ENCODE data around the gene HMG20A.

The HMG20A gene

DNA sequence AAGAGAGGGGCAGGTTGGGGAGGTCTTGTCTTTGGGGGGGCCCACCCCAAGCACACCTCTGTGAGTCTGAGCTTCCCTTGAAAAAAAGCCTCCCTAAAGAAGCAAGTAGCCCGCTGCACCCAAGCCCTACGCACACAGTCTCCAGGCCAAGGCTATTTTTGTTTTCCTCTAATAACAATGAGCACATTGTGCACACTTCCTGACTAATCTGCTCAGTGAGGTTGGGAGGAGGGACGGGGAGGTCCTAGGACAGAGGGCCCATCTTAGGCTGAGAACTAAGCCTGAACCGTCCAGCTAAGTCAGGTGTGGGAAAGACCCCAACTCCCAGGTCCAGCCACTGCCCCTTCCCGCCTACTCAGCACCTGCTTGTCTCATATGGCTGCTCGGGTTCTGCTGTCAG, 87.2 kb downstream of the HMG20A start:
- CTCF ChIA-PET, result interaction anchor here (0.5 to 1.7 kb wide), 2 partner anchors 11 to 422 kb away, joined by 4 read pairs; no protein-coding TSS in a partner anchor
- no peak for DNase-seq (ENCODE audit: extremely low spot score)
- TF ChIP-seq HDGF (IDR thresholded peaks at IDR 0.05; ENCODE audit: borderline replicate concordance), result no peak
- no peak for TF ChIP-seq SUZ12 (IDR thresholded peaks at IDR 0.05)
- no peak for TF ChIP-seq L3MBTL2 (conservative IDR thresholded peaks at IDR 0.05)
- no peak for TF ChIP-seq TARDBP (IDR thresholded peaks at IDR 0.05)
- TF ChIP-seq ELF4 (IDR thresholded peaks at IDR 0.05), result no peak
- POLR2A ChIA-PET, result interaction anchor here (0.7 to 0.8 kb wide), 2 partner anchors 36 to 87 kb away, joined by 3 to 4 read pairs; partner anchors contain the start of gene HMG20A

DNA sequence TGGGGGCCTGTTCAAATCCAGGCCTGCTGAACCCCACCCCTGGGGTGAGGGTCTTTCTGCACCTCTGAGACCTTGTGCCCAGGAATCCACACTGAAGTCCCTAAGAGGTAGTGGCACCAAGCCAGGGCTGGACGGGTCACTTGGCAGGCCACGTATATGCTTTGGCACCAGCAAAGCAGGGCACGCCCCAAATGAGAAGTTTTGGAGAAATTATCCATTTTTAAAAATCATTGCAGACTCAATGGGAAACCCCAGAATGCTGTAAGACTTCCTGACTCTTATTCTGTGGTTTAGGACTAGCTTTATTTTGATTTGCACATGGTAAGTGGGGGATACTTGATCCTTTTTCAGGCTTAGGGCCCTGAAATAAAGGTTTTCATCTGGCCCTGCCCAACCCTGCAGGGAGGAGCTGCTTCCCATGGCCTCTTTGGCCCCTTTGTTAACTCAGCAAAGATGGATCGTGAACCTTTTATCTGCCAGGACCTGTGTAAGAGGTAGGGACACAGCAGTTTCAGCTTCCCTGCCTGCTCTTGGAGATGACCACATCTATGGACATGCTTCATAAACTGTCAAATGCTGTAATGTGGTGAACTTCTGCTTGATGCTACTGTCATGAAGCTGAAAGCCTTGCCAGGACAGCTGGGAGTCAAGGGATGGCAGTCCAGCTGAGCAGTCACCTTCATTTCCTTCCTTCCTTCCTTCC, 88.0 kb downstream of the HMG20A start:
- CTCF ChIA-PET, result interaction anchor here (1.1 to 1.7 kb wide), 2 partner anchors 11 to 12 kb away, joined by 3 to 4 read pairs; no protein-coding TSS in a partner anchor
- POLR2A ChIA-PET, result interaction anchor here (0.7 kb wide), 1 partner anchor 35 kb away, joined by 4 read pairs; no protein-coding TSS in a partner anchor
- DNase-seq (ENCODE audit: extremely low spot score), result no peak
- no peak for TF ChIP-seq SUZ12 (IDR thresholded peaks at IDR 0.05)
- TF ChIP-seq ARNT (IDR thresholded peaks at IDR 0.05), result no peak
- TF ChIP-seq FOXK2 (IDR thresholded peaks at IDR 0.05), result no peak
- TF ChIP-seq NFRKB (IDR thresholded peaks at IDR 0.05), result no peak

DNA sequence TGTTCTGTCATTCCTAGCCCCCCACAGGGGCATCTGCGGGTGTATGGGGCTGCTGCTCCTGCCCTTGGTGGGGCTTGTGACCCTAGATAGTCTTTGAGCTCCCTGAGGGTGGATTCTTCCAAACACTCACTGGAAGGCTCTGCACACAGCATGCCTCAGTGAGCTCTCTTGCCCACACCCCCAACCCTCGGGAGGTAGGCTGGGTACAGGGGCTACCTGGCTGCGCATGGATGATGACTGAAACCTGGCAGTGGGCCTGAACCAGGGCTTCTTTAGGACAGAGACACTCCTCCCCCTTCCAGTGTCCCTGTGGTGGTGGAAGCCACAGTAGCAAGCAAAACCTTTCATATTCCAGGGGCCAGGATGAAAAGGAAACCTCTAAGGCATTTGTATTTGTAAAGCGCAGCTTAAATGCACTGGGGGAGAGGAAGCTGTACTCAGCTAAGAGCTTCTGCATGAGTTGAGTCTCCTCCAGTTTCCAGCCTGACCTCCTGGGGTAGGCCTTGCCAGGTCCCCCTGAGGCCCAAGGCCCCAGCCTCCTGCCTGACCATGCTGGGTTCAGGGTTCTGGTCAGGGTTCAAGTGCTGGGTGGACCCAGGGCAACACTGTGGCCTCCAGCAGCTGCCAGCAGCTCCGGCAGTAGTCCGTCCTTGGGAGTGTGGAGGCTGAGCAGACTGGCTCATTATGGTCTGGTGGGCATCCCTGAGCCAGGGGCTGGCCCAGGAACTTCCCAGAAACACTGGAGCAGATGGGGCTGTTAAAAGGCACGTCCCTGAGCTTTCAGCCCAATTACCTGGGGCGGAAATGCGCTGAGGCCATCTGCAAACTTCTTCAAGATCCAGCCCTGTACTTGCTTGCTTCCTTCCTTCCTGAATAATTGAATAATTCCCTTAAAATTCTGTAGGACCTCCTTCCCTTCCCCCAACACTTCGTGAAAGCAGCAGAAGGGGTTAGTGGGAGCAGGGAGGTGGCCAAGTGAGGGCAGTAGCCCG, 89.7 kb downstream of the HMG20A start:
- TF ChIP-seq BHLHE40 (IDR thresholded peaks at IDR 0.05; ENCODE audit: borderline replicate concordance) (no peak), TARDBP (IDR thresholded peaks at IDR 0.05) (no peak), FOXM1 (IDR thresholded peaks at IDR 0.05; ENCODE audit: borderline replicate concordance) (no peak), L3MBTL2 (conservative IDR thresholded peaks at IDR 0.05) (no peak), SP1 (IDR thresholded peaks at IDR 0.05) (no peak), ARNT (IDR thresholded peaks at IDR 0.05) (no peak), SUZ12 (IDR thresholded peaks at IDR 0.05) (no peak), FOXA1 (IDR thresholded peaks at IDR 0.05) (no peak), ZNF384 (IDR thresholded peaks at IDR 0.05) (no peak), CTBP1 (IDR thresholded peaks at IDR 0.05; ENCODE audit: borderline replicate concordance) (no peak)
- ChIA-PET CTCF (interaction anchor here (1.1 kb wide), 2 partner anchors 12 to 536 kb away, joined by 3 read pairs; no protein-coding TSS in a partner anchor), POLR2A (no interaction called here)
- no peak for DNase-seq (ENCODE audit: extremely low spot score)

DNA sequence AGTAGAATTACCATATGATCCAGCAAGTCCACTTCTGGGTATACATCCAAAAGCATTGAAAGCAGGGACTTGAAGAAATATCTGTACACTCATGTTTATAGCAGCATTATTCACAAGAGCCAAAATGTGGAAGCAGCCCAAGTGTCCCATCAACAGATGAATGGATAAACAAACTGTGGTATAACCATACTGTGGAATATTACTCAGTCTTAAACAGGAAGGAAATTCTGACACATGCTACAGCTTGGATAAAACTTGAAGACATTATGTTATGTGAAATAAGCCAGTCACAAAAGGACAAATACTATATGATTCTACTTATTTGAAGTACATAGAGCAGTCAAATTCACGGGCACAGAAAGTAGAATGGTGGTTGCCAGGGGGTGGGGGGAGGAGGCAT, 91.2 kb downstream of the HMG20A start:
- no peak for DNase-seq (ENCODE audit: extremely low spot score)
- POLR2A ChIA-PET, result no interaction called here
- TF ChIP-seq, protein P1, sequence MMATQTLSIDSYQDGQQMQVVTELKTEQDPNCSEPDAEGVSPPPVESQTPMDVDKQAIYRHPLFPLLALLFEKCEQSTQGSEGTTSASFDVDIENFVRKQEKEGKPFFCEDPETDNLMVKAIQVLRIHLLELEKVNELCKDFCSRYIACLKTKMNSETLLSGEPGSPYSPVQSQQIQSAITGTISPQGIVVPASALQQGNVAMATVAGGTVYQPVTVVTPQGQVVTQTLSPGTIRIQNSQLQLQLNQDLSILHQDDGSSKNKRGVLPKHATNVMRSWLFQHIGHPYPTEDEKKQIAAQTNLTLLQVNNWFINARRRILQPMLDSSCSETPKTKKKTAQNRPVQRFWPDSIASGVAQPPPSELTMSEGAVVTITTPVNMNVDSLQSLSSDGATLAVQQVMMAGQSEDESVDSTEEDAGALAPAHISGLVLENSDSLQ (IDR thresholded peaks at IDR 0.05), result no peak
- no peak for TF ChIP-seq LEF1 (IDR thresholded peaks at IDR 0.05; ENCODE audit: borderline replicate concordance)
- TF ChIP-seq SUZ12 (IDR thresholded peaks at IDR 0.05), result no peak
- TF ChIP-seq HDGF (IDR thresholded peaks at IDR 0.05; ENCODE audit: borderline replicate concordance), result no peak
- TF ChIP-seq FOXM1 (IDR thresholded peaks at IDR 0.05; ENCODE audit: borderline replicate concordance), result no peak
- TF ChIP-seq ELF4 (IDR thresholded peaks at IDR 0.05), result no peak
- no peak for TF ChIP-seq NFRKB (IDR thresholded peaks at IDR 0.05)
- CTCF ChIA-PET, result no interaction called here

DNA sequence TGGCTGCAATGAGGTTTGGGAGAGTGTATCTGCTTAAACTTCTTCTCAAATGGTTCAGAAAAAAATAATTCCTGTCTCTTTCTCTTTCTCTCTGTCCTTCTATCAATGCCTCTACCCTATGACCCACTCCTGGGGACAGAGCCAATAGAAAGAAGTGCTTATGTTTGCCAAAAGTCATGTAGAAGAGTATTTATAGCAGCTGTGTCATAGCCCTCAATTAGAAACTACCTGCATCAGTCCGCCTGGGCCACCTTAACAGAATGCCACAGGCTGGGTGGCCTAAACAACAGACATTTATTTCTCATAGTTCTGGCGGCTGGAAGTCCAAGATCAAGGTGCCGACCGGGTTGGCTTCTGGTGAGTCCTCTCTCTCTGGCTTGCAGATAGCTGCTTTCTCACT, 92.5 kb downstream of the HMG20A start:
- ChIA-PET CTCF (no interaction called here), POLR2A (no interaction called here)
- DNase-seq (ENCODE audit: extremely low spot score), result no peak
- TF ChIP-seq FOXA1 (IDR thresholded peaks at IDR 0.05), result no peak
- TF ChIP-seq NFRKB (IDR thresholded peaks at IDR 0.05), result no peak
- no peak for TF ChIP-seq FOXM1 (IDR thresholded peaks at IDR 0.05; ENCODE audit: borderline replicate concordance)
- TF ChIP-seq BHLHE40 (IDR thresholded peaks at IDR 0.05; ENCODE audit: borderline replicate concordance), result no peak
- TF ChIP-seq ZNF384 (IDR thresholded peaks at IDR 0.05), result no peak
- no peak for TF ChIP-seq ELF4 (IDR thresholded peaks at IDR 0.05)
- no peak for TF ChIP-seq SP1 (IDR thresholded peaks at IDR 0.05)

DNA sequence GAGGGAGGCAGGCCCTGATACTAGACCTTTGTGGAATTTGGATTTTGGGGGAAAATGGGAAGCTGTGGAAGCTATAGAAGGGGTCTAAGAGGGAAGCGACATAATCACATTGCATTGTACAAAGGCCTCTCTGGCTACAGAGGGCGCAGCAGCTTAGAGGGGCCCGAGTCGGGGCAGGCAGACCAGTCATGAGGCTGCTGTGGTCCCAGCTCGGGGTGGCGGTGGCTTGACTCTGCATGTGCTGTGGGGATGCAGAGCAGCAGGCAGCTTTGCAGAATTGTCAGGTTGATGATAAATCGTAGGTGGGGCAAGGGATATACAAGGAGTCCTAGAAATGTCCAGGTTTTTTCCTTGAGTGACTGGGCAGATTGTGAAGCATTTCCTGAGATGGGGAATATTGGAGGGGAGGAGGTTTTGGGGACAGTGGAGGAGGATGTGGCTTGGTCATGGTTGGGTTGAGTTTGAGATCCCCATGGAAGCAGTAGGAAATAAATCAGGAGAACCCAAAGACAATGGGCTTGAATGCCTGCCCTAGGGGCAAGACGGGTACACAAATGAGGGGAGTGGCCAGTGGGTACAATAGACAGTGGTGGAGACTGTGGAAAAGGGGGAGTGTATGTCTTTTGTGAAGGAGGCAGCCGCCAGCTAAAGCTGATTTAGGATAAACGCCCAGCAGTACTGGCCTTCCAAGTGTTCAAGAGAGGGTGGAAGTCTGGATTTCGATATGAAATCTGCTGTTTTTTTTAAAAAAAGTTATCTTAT, 94.1 kb downstream of the HMG20A start:
- POLR2A ChIA-PET, result interaction anchor here (1.1 kb wide), 2 partner anchors 13 to 59 kb away, joined by 3 read pairs; no protein-coding TSS in a partner anchor
- DNase-seq (ENCODE audit: extremely low spot score), result no peak
- TF ChIP-seq ELF4 (IDR thresholded peaks at IDR 0.05) (no peak), FOXK2 (IDR thresholded peaks at IDR 0.05) (no peak), HDGF (IDR thresholded peaks at IDR 0.05; ENCODE audit: borderline replicate concordance) (no peak), CTBP1 (IDR thresholded peaks at IDR 0.05; ENCODE audit: borderline replicate concordance) (no peak), LEF1 (IDR thresholded peaks at IDR 0.05; ENCODE audit: borderline replicate concordance) (no peak), SP1 (IDR thresholded peaks at IDR 0.05) (no peak), BHLHE40 (IDR thresholded peaks at IDR 0.05; ENCODE audit: borderline replicate concordance) (no peak), TARDBP (IDR thresholded peaks at IDR 0.05) (no peak), ARNT (IDR thresholded peaks at IDR 0.05) (no peak), L3MBTL2 (conservative IDR thresholded peaks at IDR 0.05) (no peak), NFRKB (IDR thresholded peaks at IDR 0.05) (no peak), FOXA1 (IDR thresholded peaks at IDR 0.05) (no peak), ZNF384 (IDR thresholded peaks at IDR 0.05) (no peak)
- TF ChIP-seq, protein P1 (IDR thresholded peaks at IDR 0.05), result no peak
- CTCF ChIA-PET, result interaction anchor here (0.7 kb wide), 2 partner anchors 18 to 140 kb away, joined by 3 to 4 read pairs; no protein-coding TSS in a partner anchor

All from HEK293T (cell line).